NCI-H446 (cell line): Measurements from ENCODE around the gene FAHD1.

ENCODE experiments used
- DNase-seq, 2 experiments: peaks; one replicate each; lab custom pipeline; 2025; lab: John Stamatoyannopoulos, UW

FAHD1 gene

GRCh38 chr16:1817276-1817589, 9.8 kb upstream of the FAHD1 start:
- DNase-seq = no peak

- DNase-seq = no peak
These were observed 9.3 kb upstream of the FAHD1 start for GRCh38 chr16:1817716-1818115.

- no peak for DNase-seq
These were observed 8.7 kb upstream of the FAHD1 start for GRCh38 chr16:1818204-1818872.

GRCh38 chr16:1818873-1819525, 8.0 kb upstream of the FAHD1 start:
- no peak for DNase-seq

GRCh38 chr16:1819611-1820010, 7.4 kb upstream of the FAHD1 start:
- DNase-seq = no peak

- no peak for DNase-seq
These were observed 6.7 kb upstream of the FAHD1 start for GRCh38 chr16:1820096-1820945.

GRCh38 chr16:1820946-1821290, 6.1 kb upstream of the FAHD1 start:
- no peak for DNase-seq

GRCh38 chr16:1821861-1822611, 5.0 kb upstream of the FAHD1 start:
- DNase-seq = no peak

GRCh38 chr16:1822801-1823200, 4.2 kb upstream of the FAHD1 start:
- no peak for DNase-seq

- no peak for DNase-seq
These were observed 3.2 kb upstream of the FAHD1 start for GRCh38 chr16:1823821-1824220.

- DNase-seq = no peak
These were observed 1.6 kb upstream of the FAHD1 start for GRCh38 chr16:1825381-1825863.

- peak in 1 of 2 experiments; percentile 62 for DNase-seq
These were observed 929 bp upstream of the FAHD1 start for GRCh38 chr16:1825864-1826690.

GRCh38 chr16:1828645-1829410, 1.8 kb downstream of the FAHD1 start:
- no peak for DNase-seq

GRCh38 chr16:1830213-1830612, 3.2 kb downstream of the FAHD1 start:
- no peak for DNase-seq

GRCh38 chr16:1831186-1832075, 4.4 kb downstream of the FAHD1 start:
- no peak for DNase-seq

- DNase-seq = no peak
These were observed 5.9 kb downstream of the FAHD1 start for GRCh38 chr16:1832838-1833454.

- DNase-seq = no peak
These were observed 7.1 kb downstream of the FAHD1 start for GRCh38 chr16:1834096-1834495.

- DNase-seq = no peak
These were observed 12.5 kb downstream of the FAHD1 start for GRCh38 chr16:1839554-1839953.

GRCh38 chr16:1845985-1846384, 19.0 kb downstream of the FAHD1 start:
- DNase-seq = no peak
